Renal cortex interstitium (tissue), 11 donors: ENCODE data around the gene TSR3. TPM values are rescaled to one million over a fixed set of nuclear protein-coding genes. Genes with fewer than 3 reads are reported as not detected.

Source experiments
- DNase-seq, 11 donors: peaks; one replicate each; pipeline ENCODE4 v3.0.0-alpha.2; 2013; ENCODE audit warnings: low read depth in 9 of 11, low spot score in 4 of 11; ENCODE audit errors: extremely low read depth in 1 of 11
- polyA plus RNA-seq, 3 donors: library from polyadenylated mRNA; unstranded; fragments of 120-200 nt; gene quantifications; one replicate each; pipeline ENCODE4 v1.2.1, GENCODE V29; 2013; ENCODE audit not compliant: insufficient read length in 3 of 3

The TSR3 gene
- polyA plus RNA-seq, 3 donors, result 34.7 to 57.8 (median 54.9) TPM

- no peak for DNase-seq
Measured at GRCh38 chr16:1301562-1301961, 50.1 kb downstream of the TSR3 start.

- peak in 1 of 11 donors; percentile 55 for DNase-seq
Measured at GRCh38 chr16:1300664-1301476, 50.8 kb downstream of the TSR3 start.

- no peak for DNase-seq
Measured at GRCh38 chr16:1299868-1300203, 51.8 kb downstream of the TSR3 start.

Other genes starting within 250 kb of the TSR3 start
- 10 to 100 TPM; 20.3 to 30.5 (median 29.4) TPM for gene CACNA1H, start 198.8 kb downstream of the TSR3 start, polyA plus RNA-seq
- 1 to 10 TPM; 1.1 to 1.7 (median 1.1) TPM for gene TPSG1, start 126.6 kb downstream of the TSR3 start, polyA plus RNA-seq
- gene TPSB2, start 121.7 kb downstream of the TSR3 start, polyA plus RNA-seq, result under 1 TPM in 1 of 3 donors, not detected in 2; 0.37 TPM
- gene TPSAB1, start 111.2 kb downstream of the TSR3 start, polyA plus RNA-seq, result under 1 TPM in 1 of 3 donors, not detected in 2; 0.22 TPM
- gene TPSD1, start 95.8 kb downstream of the TSR3 start, polyA plus RNA-seq, result under 1 TPM in 1 of 3 donors, not detected in 2; 0.95 TPM
- 100 to 1,000 TPM; 151 to 176 (median 155) TPM for gene UBE2I, start 42.2 kb downstream of the TSR3 start, polyA plus RNA-seq
- 10 to 100 TPM in 1 of 3 donors, 1 to 10 TPM in 2; 5.3 to 14.6 (median 6.6) TPM for gene BAIAP3, start 18.2 kb downstream of the TSR3 start, polyA plus RNA-seq
- 10 to 100 TPM; 49.2 to 76.7 (median 65.5) TPM for gene GNPTG, start 53 bp upstream of the TSR3 start, polyA plus RNA-seq
- 10 to 100 TPM; 16.2 to 30.6 (median 20.0) TPM for gene UNKL, start 62.8 kb upstream of the TSR3 start, polyA plus RNA-seq
- 10 to 100 TPM; 11.4 to 16.3 (median 13.6) TPM for gene UQCC4, start 68.9 kb upstream of the TSR3 start, polyA plus RNA-seq
- gene PERCC1, start 79.2 kb upstream of the TSR3 start, polyA plus RNA-seq, result not detected
- 1 to 10 TPM; 2.0 to 3.9 (median 3.6) TPM for gene CCDC154, start 92.7 kb upstream of the TSR3 start, polyA plus RNA-seq
- 10 to 100 TPM; 44.9 to 62.2 (median 51.7) TPM for gene CLCN7, start 123.2 kb upstream of the TSR3 start, polyA plus RNA-seq
- under 1 TPM in 1 of 3 donors, not detected in 2; 0.09 TPM for gene PTX4, start 137.1 kb upstream of the TSR3 start, polyA plus RNA-seq
- gene TELO2, start 141.5 kb upstream of the TSR3 start, polyA plus RNA-seq, result 10 to 100 TPM; 24.1 to 46.2 (median 38.0) TPM
- gene TMEM204, start 181.8 kb upstream of the TSR3 start, polyA plus RNA-seq, result 10 to 100 TPM; 15.9 to 23.6 (median 22.6) TPM